Fibroblast of lung (primary cell): ENCODE measurements around the gene FAM50B. TPM values are rescaled to one million over a fixed set of nuclear protein-coding genes. Genes with fewer than 3 reads are reported as not detected.

Experiments
- DNase-seq, 2 donors: peaks; one replicate each; pipeline versions ENCODE4 v3.0.0 to v3.0.0-alpha.2; 2010; ENCODE audit warnings: low read depth in 2 of 2
- H2AFZ ChIP-seq: 2 replicates; pipeline ENCODE4 v1.5.1; 2012; ENCODE audit warnings: low read length, control low read depth, inconsistent platforms
- H3K27ac ChIP-seq: 2 replicates; pipeline ENCODE4 v1.5.1; 2011; ENCODE audit warnings: low read length, control low read depth; ENCODE audit not compliant: insufficient read depth
- H3K27me3 ChIP-seq: 2 replicates; pipeline ENCODE4 v1.5.1; 2011; ENCODE audit warnings: mild to moderate bottlenecking, low read length; ENCODE audit not compliant: control insufficient read depth, insufficient read depth
- H3K36me3 ChIP-seq: 2 replicates; pipeline ENCODE4 v1.5.1; 2011; ENCODE audit warnings: low read length; ENCODE audit not compliant: control insufficient read depth, insufficient read depth
- H3K4me1 ChIP-seq: 2 replicates; pipeline ENCODE4 v1.5.1; 2011; ENCODE audit warnings: low read length; ENCODE audit not compliant: control insufficient read depth, insufficient read depth; ENCODE audit errors: extremely low read depth
- H3K4me2 ChIP-seq: 2 replicates; pipeline ENCODE4 v1.5.1; 2011; ENCODE audit warnings: low read length, control low read depth; ENCODE audit not compliant: insufficient read depth; ENCODE audit errors: extremely low read depth
- H3K4me3 ChIP-seq, 4 experiments: fragments of 200-600 bp in 1 of 4; sonication (generic) in 1 of 4; replicated peaks in 1 of 4; 2 replicates each; pipeline ENCODE4 v1.5.1; 2011 to 2016; ENCODE audit warnings: low read length in 4 of 4, low read depth in 3 of 4, mild to moderate bottlenecking in 3 of 4, control low read depth in 2 of 4, inconsistent platforms in 1 of 4, mixed read lengths in 1 of 4; ENCODE audit not compliant: insufficient read depth in 1 of 4; ENCODE audit errors: control extremely low read depth in 1 of 4
- H3K79me2 ChIP-seq: 2 replicates; pipeline ENCODE4 v1.5.1; 2012; ENCODE audit warnings: mild to moderate bottlenecking, low read length, inconsistent platforms; ENCODE audit not compliant: control insufficient read depth, insufficient read depth
- H3K9ac ChIP-seq: 2 replicates; pipeline ENCODE4 v1.5.1; 2011; ENCODE audit warnings: mild to moderate bottlenecking, low read length, control low read depth; ENCODE audit not compliant: insufficient read depth
- H3K9me3 ChIP-seq: 2 replicates; pipeline ENCODE4 v1.5.1; 2012; ENCODE audit warnings: low read depth, low read length; ENCODE audit not compliant: control insufficient read depth, insufficient read depth
- H4K20me1 ChIP-seq: 2 replicates; pipeline ENCODE4 v1.5.1; 2011; ENCODE audit warnings: low read length; ENCODE audit not compliant: control insufficient read depth, insufficient read depth; ENCODE audit errors: extremely low read depth
- EZH2 ChIP-seq: IDR thresholded peaks from 2 replicates; pipeline ENCODE4 v1.5.1; 2012; ENCODE audit warnings: low read length, control low read depth, mild to moderate bottlenecking; ENCODE audit errors: missing control alignments
- polyA plus RNA-seq, 2 donors: library from polyadenylated mRNA; depleted of rRNA in 1 of 2; stranded (reverse) in 1 of 2; unstranded in 1 of 2; fragments of >200 nt; gene quantifications; 2 replicates each; pipeline ENCODE4 v1.2.1, GENCODE V29; 2011 to 2012; ENCODE audit warnings: missing spikeins in 1 of 2
- total RNA-seq: library from RNA; depleted of rRNA; stranded (reverse); fragments of >200 nt; gene quantifications from 2 replicates; pipeline ENCODE4 v1.2.1, GENCODE V29; 2014
- TF ChIP-seq, protein P1 (sequence below), 2 donors: IDR thresholded peaks in 1 of 2; conservative IDR thresholded peaks in 1 of 2; 1 replicate in 1 of 2; 2 replicates in 1 of 2; pipeline ENCODE4 v1.5.1; 2011 to 2012; ENCODE audit warnings: low read length in 2 of 2, control low read depth in 1 of 2, inconsistent platforms in 1 of 2, low read depth in 1 of 2, mild to moderate bottlenecking in 1 of 2

Gene FAM50B
- total and polyA plus RNA-seq, 2 donors (not counting 1 experiment from before 2014, with no cell fraction given) = 4.2 to 15.7 TPM

DNA sequence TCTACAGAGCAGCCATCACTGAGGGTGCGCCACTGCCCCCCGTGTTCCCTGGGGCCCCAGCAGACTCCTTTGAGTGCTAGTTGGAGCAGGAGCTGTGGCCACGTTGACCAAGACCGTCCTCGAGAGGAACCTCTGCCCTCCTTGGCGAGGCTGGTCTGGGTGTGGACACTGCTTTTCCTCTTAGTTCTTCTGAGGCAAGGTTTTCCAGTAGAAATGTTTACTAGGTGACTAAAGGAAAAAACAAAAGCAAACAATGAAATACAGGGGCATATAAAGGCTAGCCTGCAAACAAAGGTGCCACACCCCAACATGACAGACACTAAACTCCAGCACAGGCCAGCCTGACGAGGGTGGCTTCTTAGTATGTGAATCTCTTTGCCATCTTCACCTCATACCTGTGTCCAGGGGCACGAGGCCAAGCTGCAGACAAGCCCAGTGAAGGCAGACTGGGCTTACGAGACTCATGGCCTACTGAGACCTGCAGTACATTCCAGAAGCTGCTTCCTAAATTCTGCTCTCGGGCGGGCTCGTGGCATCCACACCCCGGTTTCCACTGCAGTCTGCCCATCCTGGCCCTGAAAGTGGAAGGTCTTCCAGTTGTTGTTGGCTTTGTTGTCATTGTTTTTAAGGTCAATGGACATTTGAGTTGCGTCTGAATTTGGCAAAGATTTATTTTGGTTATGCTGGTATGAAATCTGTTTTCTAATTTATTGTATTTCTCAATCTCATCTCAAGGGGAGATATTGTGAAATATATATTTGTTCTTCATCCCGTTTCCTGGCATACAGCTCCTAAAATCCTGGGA lies 39.2 kb downstream of the FAM50B start:
- Histone ChIP-seq H3K79me2 (no peaks in the 10 kb centered on the region), H3K9ac (no peak overlapping the region), H2AFZ (no peak overlapping the region), H3K4me1 (peaks cover 9% of the 10 kb centered on the region), H3K4me2 (no peak overlapping the region), H4K20me1 (no peaks in the 10 kb centered on the region), H3K4me3 (no peak overlapping the region), H3K36me3 (no peaks in the 10 kb centered on the region), H3K27ac (no peak overlapping the region), H3K9me3 (no peaks in the 10 kb centered on the region), H3K27me3 (no peaks in the 10 kb centered on the region)
- peak in 1 of 2 donors; percentile 27 for DNase-seq
- no peak for TF ChIP-seq EZH2
- TF ChIP-seq, protein P1, sequence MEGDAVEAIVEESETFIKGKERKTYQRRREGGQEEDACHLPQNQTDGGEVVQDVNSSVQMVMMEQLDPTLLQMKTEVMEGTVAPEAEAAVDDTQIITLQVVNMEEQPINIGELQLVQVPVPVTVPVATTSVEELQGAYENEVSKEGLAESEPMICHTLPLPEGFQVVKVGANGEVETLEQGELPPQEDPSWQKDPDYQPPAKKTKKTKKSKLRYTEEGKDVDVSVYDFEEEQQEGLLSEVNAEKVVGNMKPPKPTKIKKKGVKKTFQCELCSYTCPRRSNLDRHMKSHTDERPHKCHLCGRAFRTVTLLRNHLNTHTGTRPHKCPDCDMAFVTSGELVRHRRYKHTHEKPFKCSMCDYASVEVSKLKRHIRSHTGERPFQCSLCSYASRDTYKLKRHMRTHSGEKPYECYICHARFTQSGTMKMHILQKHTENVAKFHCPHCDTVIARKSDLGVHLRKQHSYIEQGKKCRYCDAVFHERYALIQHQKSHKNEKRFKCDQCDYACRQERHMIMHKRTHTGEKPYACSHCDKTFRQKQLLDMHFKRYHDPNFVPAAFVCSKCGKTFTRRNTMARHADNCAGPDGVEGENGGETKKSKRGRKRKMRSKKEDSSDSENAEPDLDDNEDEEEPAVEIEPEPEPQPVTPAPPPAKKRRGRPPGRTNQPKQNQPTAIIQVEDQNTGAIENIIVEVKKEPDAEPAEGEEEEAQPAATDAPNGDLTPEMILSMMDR (conservative IDR thresholded peaks at IDR 0.05 in 1 of 2, IDR thresholded peaks at IDR 0.05 in 1 of 2; ENCODE audit: low read depth in 1 of 2, low read length in 2 of 2) = no peak

DNA sequence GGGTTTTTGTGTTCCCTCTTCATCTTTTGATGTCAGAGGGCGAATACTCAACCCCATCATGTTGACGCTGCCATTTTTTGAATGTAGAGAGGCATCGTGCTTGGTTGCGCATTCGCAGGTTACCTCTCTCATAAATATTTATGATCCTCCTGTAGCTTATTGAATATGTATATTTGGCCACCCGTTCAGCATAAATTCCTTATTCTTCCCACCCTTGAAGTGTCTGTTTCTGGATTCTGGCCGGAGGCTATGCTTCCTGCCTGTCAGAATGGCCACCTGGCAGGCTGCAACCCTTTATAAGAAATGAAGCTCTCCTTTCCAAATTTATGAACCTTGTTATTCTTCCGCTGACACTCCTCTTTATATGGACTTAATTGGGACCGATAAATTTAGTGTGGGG lies 40.9 kb downstream of the FAM50B start:
- Histone ChIP-seq H3K27ac (no peak overlapping the region), H3K9ac (no peak overlapping the region), H2AFZ (no peak overlapping the region), H3K4me2 (no peak overlapping the region), H4K20me1 (no peaks in the 10 kb centered on the region), H3K9me3 (no peaks in the 10 kb centered on the region), H3K36me3 (no peaks in the 10 kb centered on the region), H3K4me1 (no peaks in the 10 kb centered on the region), H3K79me2 (no peaks in the 10 kb centered on the region), H3K4me3 (no peak overlapping the region), H3K27me3 (no peaks in the 10 kb centered on the region)
- TF ChIP-seq EZH2 = no peak
- TF ChIP-seq, protein P1 (conservative IDR thresholded peaks at IDR 0.05 in 1 of 2, IDR thresholded peaks at IDR 0.05 in 1 of 2; ENCODE audit: low read depth in 1 of 2, low read length in 2 of 2) = no peak
- DNase-seq = no peak

DNA sequence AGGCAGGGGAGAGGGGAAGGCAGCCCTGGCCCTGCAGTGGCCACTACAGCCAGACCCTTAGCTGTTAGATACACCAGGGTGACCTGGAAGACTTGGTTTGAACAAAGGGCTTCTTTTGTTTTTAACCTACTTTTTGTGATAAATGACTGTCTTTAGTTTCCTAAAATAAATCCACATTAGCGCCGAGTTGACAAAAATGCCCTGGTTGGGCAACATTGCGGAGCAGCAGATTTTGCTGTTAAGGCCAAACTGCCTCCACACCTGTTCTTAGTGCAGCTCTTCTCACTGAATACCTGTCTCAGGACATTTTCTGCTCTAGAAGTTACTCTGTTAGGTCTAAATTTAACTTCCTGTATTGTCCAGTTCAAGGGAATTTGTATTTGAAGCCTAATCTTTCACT lies 42.7 kb downstream of the FAM50B start:
- no peaks in the 10 kb centered on the region for H3K4me1 ChIP-seq
- H3K4me2 ChIP-seq = no peak overlapping the region

More for the DNA sequence above, 42.7 kb downstream of the FAM50B start:
- Histone ChIP-seq H3K27ac (no peak overlapping the region), H3K4me3 (no peak overlapping the region), H3K79me2 (no peaks in the 10 kb centered on the region), H3K36me3 (no peaks in the 10 kb centered on the region), H4K20me1 (no peaks in the 10 kb centered on the region), H3K9ac (no peak overlapping the region), H2AFZ (no peak overlapping the region), H3K27me3 (no peaks in the 10 kb centered on the region), H3K9me3 (no peaks in the 10 kb centered on the region)
- TF ChIP-seq EZH2 = no peak
- DNase-seq = no peak
